GM12892 (cell line): Measurements from ENCODE around the gene CCDC80.

Experiments used
- DNase-seq: peaks from one replicate; pipeline ENCODE4 v3.0.0; 2011; ENCODE audit not compliant: insufficient read length
- FAIRE-seq: peaks from 2 replicates; lab custom pipeline; 2011; peaks lifted over from hg19 to GRCh38; lab: Jason Lieb, UNC
- POLR2A ChIP-seq: IDR thresholded peaks from 2 replicates; pipeline ENCODE4 v1.6.1; 2011; ENCODE audit warnings: low read depth, low read length, control low read depth
- POLR2AphosphoS5 ChIP-seq: IDR thresholded peaks from 2 replicates; pipeline ENCODE4 v1.6.1; 2011; ENCODE audit warnings: low read depth, low read length, control low read depth
- TAF1 ChIP-seq: IDR thresholded peaks from 2 replicates; pipeline ENCODE4 v1.6.1; 2011; ENCODE audit warnings: low read depth, mild to moderate bottlenecking, control low read depth, low read length, borderline replicate concordance

Gene CCDC80

GRCh38 chr3:112639455-112640225 lies 1.3 kb downstream of the CCDC80 start:
- no peak for DNase-seq
- no peak for FAIRE-seq
- TF ChIP-seq POLR2AphosphoS5 (no peak), POLR2A (no peak)

GRCh38 chr3:112638327-112639020 lies 2.5 kb downstream of the CCDC80 start:
- FAIRE-seq, result no peak
- TF ChIP-seq POLR2AphosphoS5 (no peak), TAF1 (no peak), POLR2A (no peak)
- no peak for DNase-seq

- no peak for DNase-seq
- FAIRE-seq, result no peak
- TF ChIP-seq POLR2AphosphoS5 (no peak), TAF1 (no peak), POLR2A (no peak)
These were observed 3.2 kb downstream of the CCDC80 start for GRCh38 chr3:112637700-112638099.

GRCh38 chr3:112635674-112636073 lies 5.3 kb downstream of the CCDC80 start:
- DNase-seq, result no peak
- no peak for FAIRE-seq
- TF ChIP-seq TAF1 (no peak), POLR2A (no peak), POLR2AphosphoS5 (no peak)

GRCh38 chr3:112634786-112635541 lies 6.0 kb downstream of the CCDC80 start:
- FAIRE-seq, result peak; percentile 44
- no peak for DNase-seq
- TF ChIP-seq POLR2AphosphoS5 (no peak), POLR2A (no peak), TAF1 (no peak)

GRCh38 chr3:112633757-112634156 lies 7.2 kb downstream of the CCDC80 start:
- DNase-seq (no peak), FAIRE-seq (no peak)
- TF ChIP-seq POLR2A (no peak), POLR2AphosphoS5 (no peak), TAF1 (no peak)

- TF ChIP-seq POLR2AphosphoS5 (no peak), POLR2A (no peak), TAF1 (no peak)
- no peak for DNase-seq
- no peak for FAIRE-seq
These were observed 7.8 kb downstream of the CCDC80 start for GRCh38 chr3:112633191-112633590.

GRCh38 chr3:112632596-112632995 lies 8.3 kb downstream of the CCDC80 start:
- DNase-seq (no peak), FAIRE-seq (no peak)
- TF ChIP-seq POLR2AphosphoS5, result no peak
- TF ChIP-seq POLR2A, result no peak
- TF ChIP-seq TAF1, result no peak

GRCh38 chr3:112631257-112631656 lies 9.7 kb downstream of the CCDC80 start:
- FAIRE-seq (no peak), DNase-seq (no peak)
- TF ChIP-seq POLR2AphosphoS5 (no peak), TAF1 (no peak), POLR2A (no peak)

GRCh38 chr3:112629425-112629824 lies 11.5 kb downstream of the CCDC80 start:
- peak; percentile 81 for FAIRE-seq
- no peak for DNase-seq
- TF ChIP-seq TAF1 (no peak), POLR2A (no peak)

- DNase-seq (no peak), FAIRE-seq (no peak)
- TF ChIP-seq TAF1 (no peak), POLR2AphosphoS5 (no peak), POLR2A (no peak)
These were observed 12.9 kb downstream of the CCDC80 start for GRCh38 chr3:112627919-112628466.

GRCh38 chr3:112627419-112627818 lies 13.5 kb downstream of the CCDC80 start:
- FAIRE-seq, result no peak
- DNase-seq, result no peak
- TF ChIP-seq POLR2A (no peak), TAF1 (no peak), POLR2AphosphoS5 (no peak)
